IPS-18a (cell line): ENCODE measurements around the gene LMF1.
"Not testable (repeated sequence)": the region's sequence is repeated elsewhere in the genome, so short reads cannot be mapped to it uniquely, and the experiment has no call there.

ENCODE experiments used
- H3K27ac ChIP-seq: one replicate; pipeline ENCODE4 v1.5.1; 2013; ENCODE audit warnings: low read length
- H3K27me3 ChIP-seq: one replicate; pipeline ENCODE4 v1.6.1; 2013; ENCODE audit warnings: mild to moderate bottlenecking, low read length; ENCODE audit not compliant: control insufficient read depth, insufficient read depth
- H3K36me3 ChIP-seq: one replicate; pipeline ENCODE4 v1.6.1; 2013; ENCODE audit warnings: low read depth, low read length; ENCODE audit not compliant: control insufficient read depth
- H3K4me1 ChIP-seq: one replicate; pipeline ENCODE4 v1.6.1; 2013; ENCODE audit warnings: low read depth, low read length; ENCODE audit not compliant: control insufficient read depth
- H3K4me3 ChIP-seq: one replicate; pipeline ENCODE4 v1.5.1; 2013; ENCODE audit warnings: low read length
- H3K9ac ChIP-seq: one replicate; pipeline ENCODE4 v1.6.1; 2013; ENCODE audit warnings: mild to moderate bottlenecking, low read length, moderate library complexity
- H3K9me3 ChIP-seq: one replicate; pipeline ENCODE4 v1.6.1; 2013; ENCODE audit warnings: low read depth, low read length; ENCODE audit not compliant: control insufficient read depth

Gene LMF1

DNA sequence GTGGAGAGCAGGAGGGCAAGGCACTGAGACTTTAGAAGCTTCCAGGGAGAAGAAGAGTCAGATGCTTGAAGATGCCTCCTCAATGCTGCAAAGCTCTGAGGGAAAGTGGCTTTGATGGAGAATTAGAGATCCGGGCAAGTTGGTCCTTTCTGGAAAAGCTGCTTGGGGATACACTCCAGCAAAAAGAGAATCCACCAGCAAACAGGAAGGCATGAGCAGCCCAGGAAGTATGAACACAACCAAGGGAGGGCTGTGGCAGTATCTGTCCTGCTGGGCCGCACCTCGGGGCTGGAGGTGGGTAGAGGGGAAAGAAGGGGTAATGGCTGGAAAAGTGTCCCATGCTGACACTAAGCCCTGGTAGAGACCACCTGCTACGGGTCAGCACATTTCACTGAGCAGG is 5.3 kb downstream of the LMF1 start:
- H3K4me1 ChIP-seq: peaks cover 6% of the 10 kb centered on the region

DNA sequence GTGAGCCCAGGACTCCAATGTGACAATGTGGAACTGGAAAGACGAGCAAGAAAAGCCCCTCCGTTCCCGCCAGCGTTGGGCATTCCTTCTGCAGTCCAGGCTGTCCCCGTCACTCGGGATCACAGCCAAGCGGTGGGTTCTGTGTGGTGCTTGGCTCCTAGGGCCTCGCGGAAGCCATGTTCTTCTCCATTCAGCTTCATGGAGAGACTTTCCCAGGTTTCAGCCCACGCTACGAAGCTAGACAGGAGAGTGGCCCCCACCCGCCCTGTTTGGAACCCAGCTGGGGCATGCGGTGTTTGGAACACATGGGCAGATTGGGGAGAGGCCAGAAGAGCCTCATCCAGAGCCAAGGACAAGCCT is 5.8 kb downstream of the LMF1 start:
- no peak overlapping the region for H3K4me3 ChIP-seq
- no peak overlapping the region for H3K9ac ChIP-seq
- no peaks in the 10 kb centered on the region for H3K36me3 ChIP-seq
- peaks cover 6% of the 10 kb centered on the region for H3K4me1 ChIP-seq
- peaks cover 16% of the 10 kb centered on the region for H3K27me3 ChIP-seq
- H3K27ac ChIP-seq: no peak overlapping the region
- H3K9me3 ChIP-seq: no peaks in the 10 kb centered on the region

More for the DNA sequence above, 5.3 kb downstream of the LMF1 start:
- Histone ChIP-seq H3K27ac (no peak overlapping the region), H3K36me3 (no peaks in the 10 kb centered on the region), H3K9me3 (no peaks in the 10 kb centered on the region), H3K27me3 (peaks cover 17% of the 10 kb centered on the region), H3K4me3 (no peak overlapping the region), H3K9ac (no peak overlapping the region)

DNA sequence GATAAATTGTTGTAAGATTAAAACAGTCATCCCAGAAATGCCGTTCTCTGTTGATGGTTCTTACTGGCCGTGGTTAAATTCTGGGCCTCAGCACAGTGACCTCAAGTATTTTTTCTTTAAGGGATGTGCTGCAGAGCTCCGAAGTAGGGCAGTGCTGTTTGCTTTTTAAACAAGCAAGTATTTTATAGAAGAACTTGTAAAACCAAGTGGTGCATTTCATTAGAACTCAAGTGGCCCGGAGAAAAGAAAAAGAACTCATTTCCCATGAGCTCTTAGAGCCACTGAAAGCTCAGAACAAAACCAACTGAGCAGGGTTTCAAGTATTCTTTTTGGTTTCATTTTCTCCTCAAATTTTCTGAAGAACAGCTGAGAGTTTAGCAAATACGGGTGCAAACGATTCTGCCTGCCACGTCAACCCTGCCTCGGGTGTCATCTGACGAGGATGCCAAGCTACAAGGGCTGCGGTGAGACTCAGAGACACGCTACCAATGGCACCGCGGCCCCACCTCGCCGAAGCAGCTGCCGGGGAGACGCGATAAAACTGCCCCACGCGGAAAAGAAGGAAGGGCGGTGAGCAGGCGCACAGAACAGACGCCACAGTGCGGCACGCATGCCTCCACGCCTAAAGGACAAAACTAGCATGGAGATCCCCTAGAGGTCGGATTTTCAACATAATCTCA is 6.3 kb downstream of the LMF1 start:
- Histone ChIP-seq H3K27me3 (peaks cover 11% of the 10 kb centered on the region), H3K36me3 (no peaks in the 10 kb centered on the region), H3K4me1 (peaks cover 3% of the 10 kb centered on the region), H3K9ac (no peak overlapping the region), H3K27ac (no peak overlapping the region), H3K4me3 (no peak overlapping the region), H3K9me3 (no peaks in the 10 kb centered on the region)

DNA sequence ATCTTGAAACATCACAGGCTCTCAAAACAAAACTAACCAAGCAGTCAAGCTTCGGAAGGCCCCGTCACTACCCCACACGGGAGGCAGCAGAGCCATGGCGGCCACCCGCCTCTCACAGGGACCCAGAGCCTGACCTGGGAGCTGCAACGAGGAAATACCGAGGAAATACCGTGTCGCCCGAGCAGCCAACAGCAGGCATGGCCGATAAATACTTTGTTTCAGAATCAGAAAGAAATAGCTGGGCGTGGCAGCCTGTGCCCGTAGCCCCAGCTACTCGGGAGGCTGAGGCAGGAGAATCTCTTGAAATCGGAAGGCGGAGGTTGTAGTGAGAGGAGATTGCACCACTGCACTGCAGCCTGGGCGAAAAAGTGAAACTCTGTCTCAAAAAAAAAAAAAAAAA is 6.9 kb downstream of the LMF1 start:
- Histone ChIP-seq H3K36me3 (no peaks in the 10 kb centered on the region), H3K27ac (no peak overlapping the region), H3K9me3 (no peaks in the 10 kb centered on the region), H3K27me3 (peaks cover 6% of the 10 kb centered on the region), H3K4me1 (peaks cover 2% of the 10 kb centered on the region), H3K4me3 (no peak overlapping the region), H3K9ac (no peak overlapping the region)

DNA sequence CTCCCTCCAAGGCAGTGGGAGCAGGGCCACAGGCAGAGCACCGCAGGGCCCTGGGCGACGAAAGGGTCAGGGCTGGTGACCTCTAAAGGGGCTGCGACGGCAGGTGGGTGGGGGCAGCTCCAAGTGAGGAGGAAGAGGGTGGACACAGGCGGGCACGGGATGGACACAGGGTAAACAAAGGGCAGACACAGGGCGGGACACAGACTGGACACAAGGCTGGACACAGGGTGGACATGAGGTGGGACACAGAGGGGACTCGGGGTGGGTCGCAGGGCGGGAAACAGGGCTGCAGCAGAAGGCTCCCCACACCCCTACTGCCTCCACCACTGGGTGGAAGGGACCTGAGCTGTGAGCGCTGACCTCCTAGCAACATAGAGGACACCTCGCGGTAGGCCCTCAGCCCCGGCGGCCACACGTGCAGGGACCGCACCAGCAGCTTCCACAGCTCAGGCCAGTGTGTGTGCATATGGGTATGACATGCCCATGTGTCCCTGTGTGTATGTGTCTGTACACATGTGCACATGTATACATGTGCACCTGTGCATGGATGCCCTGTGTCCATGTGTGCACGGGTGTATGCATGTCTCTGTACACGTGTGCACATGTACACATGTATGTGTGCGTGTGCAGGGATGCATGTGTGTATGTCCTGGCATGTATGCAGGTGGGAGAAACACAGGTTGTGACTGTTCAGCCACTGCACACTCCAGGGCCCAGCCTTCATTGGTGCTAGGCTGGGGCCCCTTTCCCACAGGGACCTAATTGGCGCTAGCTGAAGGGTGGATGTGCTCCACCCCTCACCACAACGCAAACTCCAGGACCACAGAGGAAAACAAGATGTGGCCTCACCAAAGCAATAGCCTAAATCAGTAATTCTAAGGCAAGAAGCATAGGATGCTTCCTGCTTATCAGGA is 7.6 kb downstream of the LMF1 start:
- Histone ChIP-seq H3K27me3 (no peaks in the 10 kb centered on the region), H3K4me1 (no peaks in the 10 kb centered on the region), H3K27ac (no peak overlapping the region), H3K36me3 (no peaks in the 10 kb centered on the region), H3K9me3 (no peaks in the 10 kb centered on the region), H3K9ac (no peak overlapping the region), H3K4me3 (no peak overlapping the region)

DNA sequence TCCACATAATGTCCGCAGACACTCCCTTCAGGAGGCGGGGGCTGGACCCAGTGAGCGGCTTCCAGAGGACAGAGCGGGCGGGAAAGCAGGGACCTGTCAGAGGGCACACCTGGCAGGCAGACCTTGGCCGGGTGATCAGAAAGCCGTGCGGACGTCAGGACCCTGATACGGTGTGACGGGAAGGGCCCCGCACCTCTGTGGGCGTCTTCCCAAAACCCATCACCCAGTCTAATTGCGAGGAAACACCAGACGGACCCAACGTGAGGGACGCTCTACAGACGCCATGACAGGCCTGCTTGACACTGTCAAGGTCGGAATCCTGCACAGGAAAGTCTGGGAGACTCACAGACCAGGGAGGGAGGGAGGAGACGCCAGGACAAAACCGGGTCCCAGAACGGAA is 8.4 kb downstream of the LMF1 start:
- Histone ChIP-seq H3K36me3 (no peaks in the 10 kb centered on the region), H3K27me3 (no peaks in the 10 kb centered on the region), H3K4me3 (no peak overlapping the region), H3K9ac (no peak overlapping the region), H3K9me3 (no peaks in the 10 kb centered on the region), H3K4me1 (no peaks in the 10 kb centered on the region), H3K27ac (no peak overlapping the region)

DNA sequence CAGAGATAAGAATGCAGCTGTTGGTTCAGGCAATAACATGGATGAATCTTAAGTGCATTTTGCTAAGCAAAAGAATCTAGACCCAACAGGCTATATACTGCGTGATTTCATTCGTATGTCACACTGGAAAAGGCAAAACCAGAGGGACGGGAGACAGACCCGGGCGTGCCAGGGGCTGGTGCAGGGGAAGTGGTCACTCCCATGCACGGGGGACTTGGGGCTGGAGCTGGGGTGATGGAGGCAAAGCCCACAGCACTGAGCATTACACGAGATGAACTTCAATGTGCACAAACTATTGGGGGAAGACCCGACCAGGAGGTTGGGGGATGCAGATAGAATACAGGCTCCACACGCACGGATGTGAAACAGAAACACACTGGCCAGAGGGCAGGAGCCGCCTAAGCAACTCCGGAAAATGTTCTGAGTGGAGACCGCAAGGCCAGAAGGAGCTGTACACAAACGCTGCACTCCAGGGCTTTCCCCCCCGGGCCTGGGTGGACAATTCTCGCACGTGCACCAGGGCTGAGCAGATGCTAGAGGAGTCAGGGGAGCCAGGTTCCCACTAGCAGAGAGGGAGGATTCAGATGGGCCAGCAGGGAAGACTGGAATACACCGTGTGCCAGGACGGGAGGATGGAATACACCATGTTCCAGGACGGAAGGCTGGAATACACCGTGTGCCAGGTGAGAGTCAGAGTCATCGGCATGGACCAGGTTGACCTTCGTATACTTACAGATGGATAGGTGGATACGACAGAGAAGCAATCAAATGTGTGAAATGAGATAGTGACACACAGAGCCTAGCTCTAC is 11.3 kb downstream of the LMF1 start:
- H3K27me3 ChIP-seq: no peaks in the 10 kb centered on the region
- no peaks in the 10 kb centered on the region for H3K36me3 ChIP-seq
- H3K9me3 ChIP-seq: no peaks in the 10 kb centered on the region
- H3K9ac ChIP-seq: no peak overlapping the region
- no peak overlapping the region for H3K27ac ChIP-seq
- no peak overlapping the region for H3K4me3 ChIP-seq
- H3K4me1 ChIP-seq: no peaks in the 10 kb centered on the region

DNA sequence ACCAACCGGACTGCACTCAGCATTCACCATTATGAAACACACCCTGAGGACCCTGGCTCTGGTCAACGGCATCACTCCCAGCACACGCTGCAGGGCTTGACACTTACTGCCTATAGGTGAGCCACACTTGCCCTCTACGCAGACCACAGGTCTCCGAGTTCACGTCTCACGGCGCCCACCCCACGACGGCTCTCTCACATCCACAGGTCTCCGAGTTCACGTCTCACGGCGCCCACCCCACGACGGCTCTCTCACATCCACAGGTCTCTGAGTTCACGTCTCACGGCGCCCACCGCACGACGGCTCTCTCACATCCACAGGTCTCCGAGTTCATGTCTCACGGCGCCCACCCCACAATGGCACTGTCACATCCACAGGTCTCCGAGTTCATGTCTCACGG is 15.0 kb downstream of the LMF1 start:
- H3K9ac ChIP-seq, H3K4me3 ChIP-seq, H3K4me1 ChIP-seq, H3K27me3 ChIP-seq, H3K27ac ChIP-seq, H3K36me3 ChIP-seq, H3K9me3 ChIP-seq: not testable (repeated sequence)

DNA sequence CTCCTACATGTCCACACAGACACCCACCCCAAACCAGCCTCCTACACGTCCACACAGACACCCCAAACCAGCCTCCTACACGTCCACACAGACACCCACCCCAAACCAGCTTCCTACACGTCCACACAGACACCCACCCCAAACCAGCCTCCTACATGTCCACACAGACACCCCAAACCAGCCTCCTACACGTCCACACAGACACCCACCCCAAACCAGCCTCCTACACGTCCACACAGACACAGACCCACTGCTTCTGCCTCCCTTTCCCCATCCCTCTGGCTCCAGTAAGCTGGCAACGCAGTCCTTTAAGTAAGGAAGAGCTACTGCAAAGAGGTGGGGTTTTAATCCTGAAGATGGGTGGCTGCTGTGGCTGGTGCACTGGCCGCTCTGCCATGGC is 17.0 kb downstream of the LMF1 start:
- not testable (repeated sequence) for H3K4me3 ChIP-seq, H3K27me3 ChIP-seq, H3K9ac ChIP-seq, H3K4me1 ChIP-seq, H3K27ac ChIP-seq, H3K36me3 ChIP-seq, H3K9me3 ChIP-seq

DNA sequence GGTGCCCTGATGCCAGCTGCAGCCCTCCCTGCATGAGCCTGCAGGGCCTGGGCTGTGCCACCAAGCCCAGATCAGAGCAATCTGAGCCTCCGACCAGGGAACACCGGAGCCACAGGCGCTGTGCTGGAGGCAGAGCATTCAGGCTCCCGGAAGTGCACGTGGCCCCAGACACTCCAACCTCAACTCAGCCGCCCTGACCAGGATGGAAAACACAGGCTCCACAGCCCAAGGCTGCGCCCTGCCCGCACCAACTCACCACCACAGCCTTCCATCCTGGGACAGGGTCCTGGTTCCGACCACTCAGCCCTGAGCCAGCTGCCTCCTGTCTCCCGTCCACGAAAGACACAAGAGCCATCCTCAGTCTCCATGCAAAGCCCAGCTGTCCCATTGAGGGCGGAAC is 18.5 kb downstream of the LMF1 start:
- Histone ChIP-seq H3K9me3 (no peaks in the 10 kb centered on the region), H3K27me3 (no peaks in the 10 kb centered on the region), H3K27ac (no peak overlapping the region), H3K4me1 (no peaks in the 10 kb centered on the region), H3K4me3 (no peak overlapping the region), H3K36me3 (no peaks in the 10 kb centered on the region), H3K9ac (no peak overlapping the region)

DNA sequence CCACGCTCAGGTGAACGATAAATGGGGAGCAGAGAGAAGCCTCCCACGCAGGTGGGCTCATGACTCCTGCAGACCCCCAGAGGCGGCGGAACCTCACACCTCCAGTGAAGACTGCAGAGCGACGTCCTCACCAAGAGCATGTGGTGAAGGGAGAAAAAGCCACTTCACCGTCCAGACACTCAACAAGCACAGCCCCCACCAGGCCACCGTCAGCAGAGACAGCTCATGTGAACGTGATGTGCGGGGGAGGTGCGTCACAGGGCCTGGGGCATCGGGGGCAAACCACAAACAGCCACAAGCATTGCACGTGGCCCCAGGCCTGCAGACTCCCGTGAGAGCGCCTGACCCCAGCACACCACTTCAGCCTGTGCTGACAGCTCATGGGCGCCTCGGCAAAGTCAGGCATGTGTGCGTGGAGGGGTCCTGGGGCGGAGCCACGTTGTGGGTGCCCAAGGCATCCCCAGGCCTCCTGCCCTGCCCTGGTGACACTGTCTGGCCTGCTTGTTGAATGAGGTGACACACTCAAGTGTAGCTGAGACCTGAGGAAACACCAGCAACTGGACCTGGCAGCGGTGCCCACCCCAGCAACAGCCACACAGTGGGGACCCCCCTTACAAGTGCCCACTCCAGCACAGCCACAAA is 19.0 kb downstream of the LMF1 start:
- H3K4me1 ChIP-seq: no peaks in the 10 kb centered on the region

More for the DNA sequence above, 19.0 kb downstream of the LMF1 start:
- Histone ChIP-seq H3K36me3 (no peaks in the 10 kb centered on the region), H3K27me3 (no peaks in the 10 kb centered on the region), H3K4me3 (no peak overlapping the region), H3K9me3 (no peaks in the 10 kb centered on the region), H3K27ac (no peak overlapping the region), H3K9ac (no peak overlapping the region)
